HEK293 (cell line): Measurements from ENCODE around the gene RFX2.

ENCODE experiments used
- CTCF ChIA-PET: fragments of 350-600 bp; formaldehyde crosslinking; extraction: SDS; loops from one replicate; lab custom pipeline; 2021; ENCODE audit warnings: antibody characterized with exemption; lab: Yijun Ruan, JAX
- POLR2A ChIA-PET: fragments of 300-600 bp; formaldehyde crosslinking; extraction: SDS; loops from one replicate; lab custom pipeline; 2020; ENCODE audit warnings: antibody characterized with exemption, inconsistent platforms; lab: Yijun Ruan, JAX
- H3K27ac ChIP-seq: fragments of 200-500 bp; sonication (Bioruptor generic); 2 replicates; pipeline ENCODE4 v1.5.1; 2014; ENCODE audit warnings: low read depth, low read length, control low read depth, inconsistent platforms; ENCODE audit errors: extremely low read depth
- H3K36me3 ChIP-seq, 2 experiments: fragments of 200-500 bp in 1 of 2; sonication (Bioruptor generic) in 1 of 2; 1 replicate in 1 of 2; 2 replicates in 1 of 2; pipeline ENCODE4 v1.5.1; 2014 to 2017; ENCODE audit warnings: inconsistent platforms in 2 of 2, low read length in 2 of 2; ENCODE audit not compliant: control insufficient read depth in 2 of 2, insufficient read depth in 1 of 2
- H3K4me1 ChIP-seq: fragments of 200-500 bp; sonication (Bioruptor generic); 2 replicates; pipeline ENCODE4 v1.5.1; 2014; ENCODE audit warnings: mild to moderate bottlenecking, low read length, inconsistent platforms; ENCODE audit not compliant: control insufficient read depth, insufficient read depth
- H3K4me3 ChIP-seq: 2 replicates; pipeline ENCODE4 v1.5.1; 2011; ENCODE audit warnings: low read depth, mild to moderate bottlenecking, control low read depth, low read length, moderate library complexity
- H3K9me3 ChIP-seq: fragments of 200-500 bp; sonication (Bioruptor generic); 2 replicates; pipeline ENCODE4 v1.5.1; 2014; ENCODE audit warnings: low read depth, low read length, inconsistent platforms; ENCODE audit not compliant: control insufficient read depth, insufficient read depth
- GLIS1 ChIP-seq: fragments of 450-650 bp; formaldehyde crosslinking; IDR thresholded peaks from 2 replicates; pipeline ENCODE4 v1.5.1; 2016; ENCODE audit warnings: missing biosample characterization, missing genetic modification characterization
- HOXC10 ChIP-seq: sonication (generic); formaldehyde crosslinking; IDR thresholded peaks from 2 replicates; pipeline ENCODE4 v1.8.1; 2023; ENCODE audit warnings: mild to moderate bottlenecking, missing genetic modification reagents
- KLF9 ChIP-seq: fragments of 450-650 bp; formaldehyde crosslinking; IDR thresholded peaks from 2 replicates; pipeline ENCODE4 v1.5.1; 2016; ENCODE audit warnings: missing biosample characterization, missing genetic modification characterization, low read depth
- MEIS1 ChIP-seq: sonication (generic); formaldehyde crosslinking; IDR thresholded peaks from 2 replicates; pipeline ENCODE4 v1.8.1; 2022; ENCODE audit warnings: missing genetic modification reagents, mild to moderate bottlenecking, borderline replicate concordance
- SCRT1 ChIP-seq: fragments of 450-650 bp; formaldehyde crosslinking; IDR thresholded peaks from 2 replicates; pipeline ENCODE4 v1.5.1; 2016; ENCODE audit warnings: missing biosample characterization, missing genetic modification characterization, borderline replicate concordance
- SCRT2 ChIP-seq: fragments of 450-650 bp; formaldehyde crosslinking; IDR thresholded peaks from 2 replicates; pipeline ENCODE4 v1.5.1; 2016; ENCODE audit warnings: missing biosample characterization, missing genetic modification characterization
- TRIM28 ChIP-seq: IDR thresholded peaks from 2 replicates; pipeline ENCODE4 v1.6.1; 2011; ENCODE audit warnings: low read length, control low read depth, borderline replicate concordance
- ZBTB17 ChIP-seq: fragments of 450-650 bp; formaldehyde crosslinking; IDR thresholded peaks from 2 replicates; pipeline ENCODE4 v1.5.1; 2016; ENCODE audit warnings: missing biosample characterization, missing genetic modification characterization
- ZFHX2 ChIP-seq: fragments of 450-650 bp; formaldehyde crosslinking; conservative IDR thresholded peaks from 2 replicates; pipeline ENCODE4 v1.5.1; 2016; ENCODE audit warnings: missing biosample characterization, missing genetic modification characterization
- ZIC2 ChIP-seq: fragments of 450-650 bp; formaldehyde crosslinking; IDR thresholded peaks from 2 replicates; pipeline ENCODE4 v1.5.1; 2016; ENCODE audit warnings: missing biosample characterization, missing genetic modification characterization
- ZNF112 ChIP-seq: fragments of 450-650 bp; formaldehyde crosslinking; IDR thresholded peaks from 2 replicates; pipeline ENCODE4 v1.5.0; 2017; ENCODE audit warnings: missing biosample characterization, missing genetic modification characterization
- ZNF138 ChIP-seq: fragments of 450-650 bp; formaldehyde crosslinking; IDR thresholded peaks from 2 replicates; pipeline ENCODE4 v1.5.1; 2016; ENCODE audit warnings: missing biosample characterization, missing genetic modification characterization, borderline replicate concordance
- ZNF140 ChIP-seq: fragments of 450-650 bp; formaldehyde crosslinking; IDR thresholded peaks from 2 replicates; pipeline ENCODE4 v1.5.1; 2016; ENCODE audit warnings: missing biosample characterization, missing genetic modification characterization
- ZNF146 ChIP-seq: fragments of 450-650 bp; formaldehyde crosslinking; IDR thresholded peaks from 2 replicates; pipeline ENCODE4 v1.5.1; 2016; ENCODE audit warnings: missing biosample characterization, missing genetic modification characterization
- ZNF184 ChIP-seq: fragments of 450-650 bp; IDR thresholded peaks from 2 replicates; pipeline ENCODE4 v1.5.1; 2018; ENCODE audit warnings: missing biosample characterization, mild to moderate bottlenecking, missing genetic modification characterization
- ZNF23 ChIP-seq: fragments of 450-650 bp; formaldehyde crosslinking; IDR thresholded peaks from 2 replicates; pipeline ENCODE4 v1.5.1; 2016; ENCODE audit warnings: missing biosample characterization, missing genetic modification characterization, borderline replicate concordance
- ZNF311 ChIP-seq: fragments of 450-650 bp; formaldehyde crosslinking; IDR thresholded peaks from 2 replicates; pipeline ENCODE4 v1.5.1; 2017; ENCODE audit warnings: missing biosample characterization, missing genetic modification characterization, borderline replicate concordance
- ZNF366 ChIP-seq: fragments of 450-650 bp; formaldehyde crosslinking; conservative IDR thresholded peaks from 2 replicates; pipeline ENCODE4 v1.5.1; 2016; ENCODE audit warnings: missing biosample characterization, missing genetic modification characterization
- ZNF404 ChIP-seq: fragments of 450-650 bp; formaldehyde crosslinking; IDR thresholded peaks from 2 replicates; pipeline ENCODE4 v1.5.1; 2017; ENCODE audit warnings: missing biosample characterization, missing genetic modification characterization
- ZNF501 ChIP-seq: fragments of 450-650 bp; formaldehyde crosslinking; IDR thresholded peaks from 2 replicates; pipeline ENCODE4 v1.5.1; 2016; ENCODE audit warnings: missing biosample characterization, missing genetic modification characterization
- ZNF510 ChIP-seq: fragments of 450-650 bp; formaldehyde crosslinking; IDR thresholded peaks from 2 replicates; pipeline ENCODE4 v1.5.1; 2018; ENCODE audit warnings: mild to moderate bottlenecking, missing genetic modification characterization, missing biosample characterization; ENCODE audit not compliant: insufficient replicate concordance
- ZNF558 ChIP-seq: fragments of 450-650 bp; formaldehyde crosslinking; IDR thresholded peaks from 2 replicates; pipeline ENCODE4 v1.5.1; 2016; ENCODE audit warnings: missing biosample characterization, missing genetic modification characterization
- ZNF600 ChIP-seq: fragments of 450-650 bp; formaldehyde crosslinking; IDR thresholded peaks from 2 replicates; pipeline ENCODE4 v1.5.1; 2016; ENCODE audit warnings: missing biosample characterization, missing genetic modification characterization
- ZNF623 ChIP-seq: fragments of 450-650 bp; formaldehyde crosslinking; IDR thresholded peaks from 2 replicates; pipeline ENCODE4 v1.5.1; 2016; ENCODE audit warnings: missing biosample characterization, missing genetic modification characterization
- ZNF624 ChIP-seq: fragments of 450-650 bp; formaldehyde crosslinking; IDR thresholded peaks from 2 replicates; pipeline ENCODE4 v1.5.1; 2017; ENCODE audit warnings: missing biosample characterization, missing genetic modification characterization
- ZNF677 ChIP-seq: fragments of 450-650 bp; IDR thresholded peaks from 2 replicates; pipeline ENCODE4 v1.5.0; 2018; ENCODE audit warnings: missing biosample characterization, mild to moderate bottlenecking, missing genetic modification characterization, moderate library complexity
- ZSCAN23 ChIP-seq: fragments of 450-650 bp; formaldehyde crosslinking; IDR thresholded peaks from 2 replicates; pipeline ENCODE4 v1.5.1; 2016; ENCODE audit warnings: missing biosample characterization, missing genetic modification characterization
- TF ChIP-seq, protein P1 (sequence below): fragments of 450-650 bp; formaldehyde crosslinking; IDR thresholded peaks from 2 replicates; pipeline ENCODE4 v1.5.1; 2016; ENCODE audit warnings: missing biosample characterization, missing genetic modification characterization
- TF ChIP-seq, protein P2 (sequence below): fragments of 450-650 bp; formaldehyde crosslinking; IDR thresholded peaks from 2 replicates; pipeline ENCODE4 v1.5.1; 2017; ENCODE audit warnings: missing biosample characterization, mild to moderate bottlenecking, missing genetic modification characterization, moderate library complexity
- TF ChIP-seq, protein P3 (sequence below): fragments of 450-650 bp; formaldehyde crosslinking; optimal IDR thresholded peaks from 2 replicates; pipeline ENCODE3; 2016; ENCODE audit warnings: missing biosample characterization, mild to moderate bottlenecking, missing genetic modification characterization
- TF ChIP-seq, protein P4 (sequence below): fragments of 450-650 bp; formaldehyde crosslinking; IDR thresholded peaks from 2 replicates; pipeline ENCODE4 v1.5.1; 2017; ENCODE audit warnings: missing biosample characterization, missing genetic modification characterization

The RFX2 gene

DNA sequence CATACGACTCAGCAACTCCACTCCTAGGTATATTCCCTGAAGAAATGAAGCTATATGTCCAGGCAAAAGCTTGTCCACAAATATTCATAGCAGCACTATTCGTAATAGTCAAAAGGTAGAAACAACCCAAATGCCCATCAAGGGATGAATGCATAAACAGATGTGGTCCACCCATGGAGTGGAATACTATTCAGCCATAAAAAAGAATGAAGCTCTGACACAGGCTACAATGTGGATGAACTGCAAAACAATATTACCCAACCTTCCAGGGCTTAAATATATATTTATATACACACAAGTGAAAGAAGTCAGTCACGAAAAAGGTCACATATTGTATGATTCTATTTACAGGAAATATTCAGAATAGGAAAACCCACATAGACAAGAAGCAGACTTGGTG, 19.7 kb downstream of the RFX2 start:
- no peaks in the 10 kb centered on the region for H3K36me3 ChIP-seq
- H3K27ac ChIP-seq: no peak overlapping the region
- H3K9me3 ChIP-seq: no peaks in the 10 kb centered on the region
- CTCF ChIA-PET: interaction anchor here (0.7 to 1.0 kb wide), 2 partner anchors 42 to 1477 kb away, joined by 3 read pairs; no protein-coding TSS in a partner anchor
- H3K4me3 ChIP-seq: no peak overlapping the region
- POLR2A ChIA-PET: interaction anchor here (0.5 kb wide), 1 partner anchor 19 kb away, joined by 3 read pairs; no protein-coding TSS in a partner anchor
- TF ChIP-seq ZNF501 (tag by site-specific recombination): no peak
- TF ChIP-seq ZNF146 (tag by site-specific recombination): peak; percentile 77
- no peak for TF ChIP-seq HOXC10 (CRISPR knock-in tag)
- no peak for TF ChIP-seq ZNF112 (tag by site-specific recombination)
- TF ChIP-seq ZNF404: no peak
- peaks cover 12% of the 10 kb centered on the region for H3K4me1 ChIP-seq

DNA sequence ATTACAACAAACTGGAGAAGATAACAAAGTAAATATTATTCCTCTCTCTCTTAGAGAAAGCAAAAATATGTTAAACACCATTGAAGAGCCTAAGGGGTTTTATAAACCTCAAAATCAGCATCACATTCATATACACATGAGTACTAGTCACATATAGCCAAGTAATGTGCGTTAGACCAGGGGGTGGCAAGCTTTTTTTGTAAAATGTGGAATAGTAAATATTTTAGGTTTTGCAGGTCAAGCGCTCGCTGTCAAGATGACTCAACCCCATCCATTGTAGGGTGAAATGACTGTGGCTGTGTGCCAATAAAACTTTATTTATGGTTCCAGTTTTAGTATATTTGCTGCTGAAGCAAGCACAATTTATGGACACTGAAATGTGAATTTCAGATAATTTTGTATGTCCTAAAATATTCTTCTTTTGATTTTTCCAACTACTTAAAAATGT, 21.7 kb downstream of the RFX2 start:
- ChIA-PET CTCF (interaction anchor here (1.0 to 1.7 kb wide), 2 partner anchors 40 to 285 kb away, joined by 3 to 6 read pairs; no protein-coding TSS in a partner anchor), POLR2A (no interaction called here)

DNA sequence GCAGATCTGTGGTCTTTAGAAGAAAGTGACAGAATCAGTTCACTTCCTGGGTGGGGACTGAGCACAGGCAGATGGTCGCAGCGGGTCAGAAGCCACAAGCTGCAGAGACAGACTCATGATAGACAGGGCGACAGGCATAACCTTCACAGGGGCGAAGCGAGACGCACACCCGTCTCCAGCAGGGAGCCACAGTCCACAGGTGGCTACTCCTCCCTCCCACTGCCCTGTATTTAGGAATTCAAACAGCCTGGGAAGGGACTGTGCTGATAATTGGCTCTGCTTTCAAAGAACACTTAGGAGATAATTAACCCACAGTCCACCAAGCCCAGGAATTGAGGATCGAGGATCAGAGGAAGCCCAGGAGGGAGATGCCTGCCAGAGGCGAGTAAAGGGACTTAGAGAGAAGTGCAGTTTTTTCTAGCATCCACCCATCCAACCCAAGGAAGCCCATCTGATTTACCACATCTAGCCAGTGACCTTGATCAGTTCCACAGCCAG, 23.2 kb downstream of the RFX2 start:
- POLR2A ChIA-PET: interaction anchor here (0.6 kb wide), 2 partner anchors 20 to 22 kb away, joined by 3 read pairs; no protein-coding TSS in a partner anchor
- TF ChIP-seq SCRT1 (tag by site-specific recombination) (peak; percentile 80; the same call in 1 of the 2 replicates), ZNF311 (tag by site-specific recombination) (no peak), SCRT2 (tag by site-specific recombination) (peak; percentile 94), ZIC2 (tag by site-specific recombination) (peak; percentile 96), ZNF23 (tag by site-specific recombination) (no peak), MEIS1 (no peak), ZNF510 (tag by site-specific recombination) (no peak), ZBTB17 (tag by site-specific recombination) (0 out of 2 replicates have a peak, but pooled peaks have one; percentile 43), GLIS1 (tag by site-specific recombination) (peak; percentile 39)
- TF ChIP-seq, protein P1, sequence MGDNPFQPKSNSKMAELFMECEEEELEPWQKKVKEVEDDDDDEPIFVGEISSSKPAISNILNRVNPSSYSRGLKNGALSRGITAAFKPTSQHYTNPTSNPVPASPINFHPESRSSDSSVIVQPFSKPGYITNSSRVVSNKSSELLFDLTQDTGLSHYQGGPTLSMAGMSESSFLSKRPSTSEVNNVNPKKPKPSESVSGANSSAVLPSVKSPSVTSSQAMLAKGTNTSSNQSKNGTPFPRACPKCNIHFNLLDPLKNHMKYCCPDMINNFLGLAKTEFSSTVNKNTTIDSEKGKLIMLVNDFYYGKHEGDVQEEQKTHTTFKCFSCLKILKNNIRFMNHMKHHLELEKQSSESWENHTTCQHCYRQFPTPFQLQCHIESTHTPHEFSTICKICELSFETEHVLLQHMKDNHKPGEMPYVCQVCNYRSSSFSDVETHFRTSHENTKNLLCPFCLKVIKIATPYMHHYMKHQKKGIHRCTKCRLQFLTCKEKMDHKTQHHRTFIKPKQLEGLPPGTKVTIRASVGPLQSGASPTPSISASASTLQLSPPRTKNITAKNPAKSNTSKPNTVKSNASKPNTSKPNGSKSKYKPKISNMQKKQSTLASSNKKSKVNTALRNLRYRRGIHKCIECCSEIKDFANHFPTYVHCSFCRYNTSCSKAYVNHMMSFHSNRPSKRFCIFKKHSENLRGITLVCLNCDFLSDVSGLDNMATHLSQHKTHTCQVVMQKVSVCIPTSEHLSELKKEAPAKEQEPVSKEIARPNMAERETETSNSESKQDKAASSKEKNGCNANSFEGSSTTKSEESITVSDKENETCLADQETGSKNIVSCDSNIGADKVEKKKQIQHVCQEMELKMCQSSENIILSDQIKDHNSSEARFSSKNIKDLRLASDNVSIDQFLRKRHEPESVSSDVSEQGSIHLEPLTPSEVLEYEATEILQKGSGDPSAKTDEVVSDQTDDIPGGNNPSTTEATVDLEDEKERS: no peak
- TF ChIP-seq, protein P2, sequence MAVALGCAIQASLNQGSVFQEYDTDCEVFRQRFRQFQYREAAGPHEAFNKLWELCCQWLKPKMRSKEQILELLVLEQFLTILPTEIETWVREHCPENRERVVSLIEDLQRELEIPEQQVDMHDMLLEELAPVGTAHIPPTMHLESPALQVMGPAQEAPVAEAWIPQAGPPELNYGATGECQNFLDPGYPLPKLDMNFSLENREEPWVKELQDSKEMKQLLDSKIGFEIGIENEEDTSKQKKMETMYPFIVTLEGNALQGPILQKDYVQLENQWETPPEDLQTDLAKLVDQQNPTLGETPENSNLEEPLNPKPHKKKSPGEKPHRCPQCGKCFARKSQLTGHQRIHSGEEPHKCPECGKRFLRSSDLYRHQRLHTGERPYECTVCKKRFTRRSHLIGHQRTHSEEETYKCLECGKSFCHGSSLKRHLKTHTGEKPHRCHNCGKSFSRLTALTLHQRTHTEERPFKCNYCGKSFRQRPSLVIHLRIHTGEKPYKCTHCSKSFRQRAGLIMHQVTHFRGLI (tag by site-specific recombination): no peak

More for the DNA sequence above, 21.7 kb downstream of the RFX2 start:
- Histone ChIP-seq H3K36me3 (no peaks in the 10 kb centered on the region), H3K4me1 (peaks cover 12% of the 10 kb centered on the region), H3K4me3 (no peak overlapping the region), H3K9me3 (no peaks in the 10 kb centered on the region), H3K27ac (no peak overlapping the region)
- TF ChIP-seq ZNF677 (tag by site-specific recombination): no peak
- TF ChIP-seq ZNF140 (tag by site-specific recombination): no peak
- TF ChIP-seq ZNF366 (tag by site-specific recombination): no peak
- TF ChIP-seq ZSCAN23: no peak
- no peak for TF ChIP-seq TRIM28
- no peak for TF ChIP-seq KLF9 (tag by site-specific recombination)
- TF ChIP-seq ZNF501 (tag by site-specific recombination): no peak
- no peak for TF ChIP-seq ZNF623 (tag by site-specific recombination)
- TF ChIP-seq ZNF138 (tag by site-specific recombination): no peak
- TF ChIP-seq ZNF558 (tag by site-specific recombination): no peak
- no peak for TF ChIP-seq ZNF600 (tag by site-specific recombination)
- TF ChIP-seq, protein P3, sequence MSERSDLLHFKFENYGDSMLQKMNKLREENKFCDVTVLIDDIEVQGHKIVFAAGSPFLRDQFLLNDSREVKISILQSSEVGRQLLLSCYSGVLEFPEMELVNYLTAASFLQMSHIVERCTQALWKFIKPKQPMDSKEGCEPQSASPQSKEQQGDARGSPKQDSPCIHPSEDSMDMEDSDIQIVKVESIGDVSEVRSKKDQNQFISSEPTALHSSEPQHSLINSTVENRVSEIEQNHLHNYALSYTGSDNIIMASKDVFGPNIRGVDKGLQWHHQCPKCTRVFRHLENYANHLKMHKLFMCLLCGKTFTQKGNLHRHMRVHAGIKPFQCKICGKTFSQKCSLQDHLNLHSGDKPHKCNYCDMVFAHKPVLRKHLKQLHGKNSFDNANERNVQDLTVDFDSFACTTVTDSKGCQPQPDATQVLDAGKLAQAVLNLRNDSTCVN (tag by site-specific recombination): no peak
- no peak for TF ChIP-seq ZFHX2 (tag by site-specific recombination)
- TF ChIP-seq ZNF184: peak; percentile 34; the same call in 1 of the 2 replicates
- no peak for TF ChIP-seq ZNF624 (tag by site-specific recombination)
- TF ChIP-seq, protein P4, sequence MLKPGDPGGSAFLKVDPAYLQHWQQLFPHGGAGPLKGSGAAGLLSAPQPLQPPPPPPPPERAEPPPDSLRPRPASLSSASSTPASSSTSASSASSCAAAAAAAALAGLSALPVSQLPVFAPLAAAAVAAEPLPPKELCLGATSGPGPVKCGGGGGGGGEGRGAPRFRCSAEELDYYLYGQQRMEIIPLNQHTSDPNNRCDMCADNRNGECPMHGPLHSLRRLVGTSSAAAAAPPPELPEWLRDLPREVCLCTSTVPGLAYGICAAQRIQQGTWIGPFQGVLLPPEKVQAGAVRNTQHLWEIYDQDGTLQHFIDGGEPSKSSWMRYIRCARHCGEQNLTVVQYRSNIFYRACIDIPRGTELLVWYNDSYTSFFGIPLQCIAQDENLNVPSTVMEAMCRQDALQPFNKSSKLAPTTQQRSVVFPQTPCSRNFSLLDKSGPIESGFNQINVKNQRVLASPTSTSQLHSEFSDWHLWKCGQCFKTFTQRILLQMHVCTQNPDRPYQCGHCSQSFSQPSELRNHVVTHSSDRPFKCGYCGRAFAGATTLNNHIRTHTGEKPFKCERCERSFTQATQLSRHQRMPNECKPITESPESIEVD (tag by site-specific recombination): peak; percentile 91

More for the DNA sequence above, 23.2 kb downstream of the RFX2 start:
- Histone ChIP-seq H3K4me3 (no peak overlapping the region), H3K27ac (no peak overlapping the region), H3K4me1 (peaks cover 12% of the 10 kb centered on the region), H3K9me3 (no peaks in the 10 kb centered on the region), H3K36me3 (no peaks in the 10 kb centered on the region)
- CTCF ChIA-PET: interaction anchor here (1.7 kb wide), 1 partner anchor 39 kb away, joined by 6 read pairs; no protein-coding TSS in a partner anchor
